Liver (tissue), 3 donors: ENCODE data around the gene FOXO6.

Experiments used
- EGR1 ChIP-seq, 2 donors: IDR thresholded peaks; 2 replicates each; pipeline ENCODE4 v1.6.1; 2016 to 2018; ENCODE audit warnings: antibody characterized with exemption in 2 of 2, low read depth in 2 of 2
- FOXA2 ChIP-seq: IDR thresholded peaks from 2 replicates; pipeline ENCODE4 v1.6.1; 2016; ENCODE audit warnings: antibody characterized with exemption
- JUND ChIP-seq, 2 donors: IDR thresholded peaks; 2 replicates each; pipeline ENCODE4 v1.6.1; 2016; ENCODE audit warnings: antibody characterized with exemption in 2 of 2
- MAX ChIP-seq: IDR thresholded peaks from 2 replicates; pipeline ENCODE4 v1.6.1; 2016; ENCODE audit warnings: antibody characterized with exemption
- RAD21 ChIP-seq, 2 donors: IDR thresholded peaks; 2 replicates each; pipeline ENCODE4 v1.6.1; 2016; ENCODE audit warnings: antibody characterized with exemption in 2 of 2, mild to moderate bottlenecking in 2 of 2
- TAF1 ChIP-seq: conservative IDR thresholded peaks from 2 replicates; pipeline ENCODE4 v1.6.1; 2016; ENCODE audit warnings: antibody characterized with exemption, mild to moderate bottlenecking
- TF ChIP-seq, protein P1 (sequence below): fragments of 150-350 bp; IDR thresholded peaks from 2 replicates; pipeline ENCODE4 v1.5.1; 2017; ENCODE audit warnings: improper control_type of control experiment, low read depth, low read length; ENCODE audit not compliant: missing input control
- donor health status: healthy.
- donor health status: healthy.

- TF ChIP-seq, protein P1, sequence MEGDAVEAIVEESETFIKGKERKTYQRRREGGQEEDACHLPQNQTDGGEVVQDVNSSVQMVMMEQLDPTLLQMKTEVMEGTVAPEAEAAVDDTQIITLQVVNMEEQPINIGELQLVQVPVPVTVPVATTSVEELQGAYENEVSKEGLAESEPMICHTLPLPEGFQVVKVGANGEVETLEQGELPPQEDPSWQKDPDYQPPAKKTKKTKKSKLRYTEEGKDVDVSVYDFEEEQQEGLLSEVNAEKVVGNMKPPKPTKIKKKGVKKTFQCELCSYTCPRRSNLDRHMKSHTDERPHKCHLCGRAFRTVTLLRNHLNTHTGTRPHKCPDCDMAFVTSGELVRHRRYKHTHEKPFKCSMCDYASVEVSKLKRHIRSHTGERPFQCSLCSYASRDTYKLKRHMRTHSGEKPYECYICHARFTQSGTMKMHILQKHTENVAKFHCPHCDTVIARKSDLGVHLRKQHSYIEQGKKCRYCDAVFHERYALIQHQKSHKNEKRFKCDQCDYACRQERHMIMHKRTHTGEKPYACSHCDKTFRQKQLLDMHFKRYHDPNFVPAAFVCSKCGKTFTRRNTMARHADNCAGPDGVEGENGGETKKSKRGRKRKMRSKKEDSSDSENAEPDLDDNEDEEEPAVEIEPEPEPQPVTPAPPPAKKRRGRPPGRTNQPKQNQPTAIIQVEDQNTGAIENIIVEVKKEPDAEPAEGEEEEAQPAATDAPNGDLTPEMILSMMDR, result no peak
- TF ChIP-seq MAX (no peak), TAF1 (no peak), FOXA2 (no peak), RAD21 (IDR thresholded peaks at IDR 0.05) (no peak), JUND (IDR thresholded peaks at IDR 0.05) (no peak), EGR1 (IDR thresholded peaks at IDR 0.05; ENCODE audit: low read depth in 2 of 2) (no peak)
Observed at GRCh38 chr1:41391834-41392527, 30.7 kb downstream of the FOXO6 start.
